Erythroblast (primary cell): Measurements from ENCODE around the gene CACNA1H.

ENCODE experiments used
- GATA1 ChIP-seq: IDR thresholded peaks from 2 replicates; pipeline ENCODE4 v1.6.1; 2011; ENCODE audit warnings: low read depth, mild to moderate bottlenecking, control low read depth, low read length, moderate library complexity
- POLR2A ChIP-seq: IDR thresholded peaks from 2 replicates; pipeline ENCODE4 v1.6.1; 2011; ENCODE audit warnings: mild to moderate bottlenecking, low read length

DNA sequence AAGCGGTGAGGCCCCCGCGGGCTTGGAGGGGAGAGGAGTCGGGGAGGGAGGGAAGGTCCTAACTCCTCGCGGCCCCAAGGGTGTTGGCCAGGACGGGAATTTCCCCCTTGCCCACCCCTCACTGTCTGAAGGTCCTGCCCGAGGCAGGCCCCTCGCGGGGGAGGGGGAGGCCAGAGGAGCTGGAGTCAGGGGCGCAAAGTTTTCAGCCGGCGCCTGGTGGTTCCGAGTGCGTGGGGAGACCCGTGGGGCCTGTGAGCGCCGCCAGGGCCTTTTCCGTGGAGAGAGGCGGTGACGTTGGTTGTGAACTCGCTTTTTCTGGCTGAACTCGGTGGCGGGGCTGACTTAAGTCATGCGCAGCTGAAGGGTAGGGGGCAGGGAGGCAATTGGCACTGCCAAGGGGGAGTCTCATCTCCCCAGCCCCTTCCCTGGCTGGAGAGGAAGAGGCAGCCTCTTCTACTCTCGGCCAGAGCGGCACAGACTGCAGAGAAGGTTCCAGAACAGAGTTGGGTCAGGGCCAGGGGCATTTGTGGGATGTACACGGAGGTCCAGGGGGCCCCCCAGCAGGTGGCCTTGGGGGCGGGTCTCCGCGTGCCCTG lies 1.5 kb downstream of the CACNA1H start:
- TF ChIP-seq POLR2A (no peak), GATA1 (no peak)
